Stimulated activated CD4-positive, alpha-beta T cell treated with anti-CD3 and anti-CD28 coated beads, Interleukin-1b, Interleukin-23, amount 100 ng/mL, for 24 hours (primary cell): ENCODE results near the gene SPDEF.

Experiments
- DNase-seq, 4 experiments: peaks; one replicate each; pipeline ENCODE4 v3.0.0-alpha.2; 2020; ENCODE audit warnings: low read depth in 4 of 4, low spot score in 1 of 4

SPDEF gene

GRCh38 chr6:34583861-34584604 lies 27.9 kb upstream of the SPDEF start:
- DNase-seq = no peak

- DNase-seq = no peak
These were observed 27.3 kb upstream of the SPDEF start for GRCh38 chr6:34583461-34583860.

GRCh38 chr6:34581561-34581920 lies 25.4 kb upstream of the SPDEF start:
- no peak for DNase-seq

GRCh38 chr6:34580707-34581560 lies 24.8 kb upstream of the SPDEF start:
- DNase-seq = no peak

GRCh38 chr6:34578445-34579262 lies 22.5 kb upstream of the SPDEF start:
- DNase-seq = no peak

GRCh38 chr6:34576286-34576955 lies 20.3 kb upstream of the SPDEF start:
- DNase-seq = no peak

GRCh38 chr6:34575326-34575725 lies 19.2 kb upstream of the SPDEF start:
- DNase-seq = no peak

- no peak for DNase-seq
These were observed 18.6 kb upstream of the SPDEF start for GRCh38 chr6:34574647-34575293.

GRCh38 chr6:34573567-34574183 lies 17.5 kb upstream of the SPDEF start:
- no peak for DNase-seq

- no peak for DNase-seq
These were observed 16.5 kb upstream of the SPDEF start for GRCh38 chr6:34572585-34572984.

GRCh38 chr6:34572021-34572420 lies 15.9 kb upstream of the SPDEF start:
- DNase-seq = no peak

GRCh38 chr6:34571388-34571787 lies 15.3 kb upstream of the SPDEF start:
- DNase-seq = no peak

GRCh38 chr6:34570066-34570833 lies 14.1 kb upstream of the SPDEF start:
- DNase-seq = no peak

GRCh38 chr6:34569361-34569973 lies 13.3 kb upstream of the SPDEF start:
- DNase-seq = no peak

GRCh38 chr6:34568341-34569201 lies 12.4 kb upstream of the SPDEF start:
- no peak for DNase-seq

GRCh38 chr6:34566830-34567546 lies 10.9 kb upstream of the SPDEF start:
- DNase-seq = no peak

- DNase-seq = no peak
These were observed 9.6 kb upstream of the SPDEF start for GRCh38 chr6:34565722-34566137.
